ENCODE results near the gene FILIP1. TPM values are rescaled to one million over a fixed set of nuclear protein-coding genes. Genes with fewer than 3 reads are reported as not detected.
A peak's percentile ranks its signal among the peaks of the same experiment; 100 is the strongest.

Gene FILIP1
- total RNA-seq, 4 donors from 2014 or later: 41.7 to 53.3 (median 48.4) TPM

GRCh38 chr6:75299801-75300530 lies 193.6 kb downstream of the FILIP1 start:
- H3K4me3 ChIP-seq: no peak overlapping the region
- TF ChIP-seq POLR2A (IDR thresholded peaks at IDR 0.05; ENCODE audit: low read depth): no peak
- WGBS: 64% methylated on average over 2 of the region's 2 CpGs
- H3K9me3 ChIP-seq: no peaks in the 10 kb centered on the region
- peaks cover 13 to 23% (median 21%) of the 10 kb centered on the region in 4 donors for H3K4me1 ChIP-seq
- H3K36me3 ChIP-seq: no peaks in the 10 kb centered on the region
- H3K27ac ChIP-seq (replicated peaks in 1 of 4): peak overlapping the region; percentile 41 to 68 (median 61)
- no peak for DNase-seq (ENCODE audit: extremely low spot score)
- no peaks in the 10 kb centered on the region for H3K27me3 ChIP-seq
- intact Hi-C loops (cut with DNase I): loop anchor here (5.0 kb wide), 2 partner anchors 62 to 227 kb away; no protein-coding TSS in a partner anchor

GRCh38 chr6:75296811-75297779 lies 196.5 kb downstream of the FILIP1 start:
- no peaks in the 10 kb centered on the region for H3K36me3 ChIP-seq
- DNase-seq (ENCODE audit: extremely low spot score): no peak
- TF ChIP-seq POLR2A (IDR thresholded peaks at IDR 0.05; ENCODE audit: low read depth) (no peak), CTCF (IDR thresholded peaks at IDR 0.05) (peak; percentile 68 to 70 (median 70)), POLR2AphosphoS5 (IDR thresholded peaks at IDR 0.05) (no peak), EP300 (IDR thresholded peaks at IDR 0.05) (no peak)
- H3K27me3 ChIP-seq: no peaks in the 10 kb centered on the region
- H3K4me1 ChIP-seq: peaks cover 13 to 23% (median 17%) of the 10 kb centered on the region in 4 donors
- WGBS: 15% methylated on average over 3 of the region's 3 CpGs
- intact Hi-C loops (cut with DNase I): loop anchor here (5.0 kb wide), 1 partner anchor 230 kb away; no protein-coding TSS in a partner anchor
- H3K27ac ChIP-seq (replicated peaks in 1 of 4): no peak overlapping the region
- H3K9me3 ChIP-seq: no peaks in the 10 kb centered on the region
- H3K4me3 ChIP-seq: no peak overlapping the region

GRCh38 chr6:75292555-75292954 lies 201.0 kb downstream of the FILIP1 start:
- Histone ChIP-seq H3K36me3 (peaks cover 0 to 16% (median 0%) of the 10 kb centered on the region in 4 donors), H3K4me3 (no peak overlapping the region), H3K4me1 (peaks cover 0 to 12% (median 9%) of the 10 kb centered on the region in 4 donors), H3K27ac (replicated peaks in 1 of 4) (no peak overlapping the region), H3K27me3 (no peaks in the 10 kb centered on the region), H3K9me3 (no peaks in the 10 kb centered on the region)
- intact Hi-C loops (cut with DNase I): no loop called here
- no peak for TF ChIP-seq POLR2AphosphoS5 (IDR thresholded peaks at IDR 0.05)
- no peak for TF ChIP-seq EP300 (IDR thresholded peaks at IDR 0.05)
- no peak for TF ChIP-seq POLR2A (IDR thresholded peaks at IDR 0.05; ENCODE audit: low read depth)
- no peak for TF ChIP-seq CTCF (IDR thresholded peaks at IDR 0.05)
- DNase-seq (ENCODE audit: extremely low spot score): no peak
- WGBS: 92% methylated on average over 2 of the region's 2 CpGs

- no peaks in the 10 kb centered on the region for H3K9me3 ChIP-seq
- TF ChIP-seq EP300 (IDR thresholded peaks at IDR 0.05): no peak
- no peak for TF ChIP-seq POLR2AphosphoS5 (IDR thresholded peaks at IDR 0.05)
- TF ChIP-seq POLR2A (IDR thresholded peaks at IDR 0.05; ENCODE audit: low read depth): no peak
- TF ChIP-seq CTCF (IDR thresholded peaks at IDR 0.05): no peak
- H3K4me3 ChIP-seq: no peak overlapping the region
- H3K27me3 ChIP-seq: no peaks in the 10 kb centered on the region
- WGBS: 83% methylated on average over 1 of the region's 1 CpG
- peak overlapping the region in 1 of 4 donors; percentile 21 for H3K27ac ChIP-seq (replicated peaks in 1 of 4)
- no peak for DNase-seq (ENCODE audit: extremely low spot score)
- H3K36me3 ChIP-seq: peaks cover 0 to 16% (median 0%) of the 10 kb centered on the region in 4 donors
- peaks cover 0 to 13% (median 8%) of the 10 kb centered on the region in 4 donors for H3K4me1 ChIP-seq
- intact Hi-C loops (cut with DNase I): no loop called here
These were observed 201.9 kb downstream of the FILIP1 start for GRCh38 chr6:75291744-75292143.

GRCh38 chr6:75291331-75291730 lies 202.3 kb downstream of the FILIP1 start:
- H3K27me3 ChIP-seq: no peaks in the 10 kb centered on the region
- no peak overlapping the region for H3K4me3 ChIP-seq
- peaks cover 0 to 16% (median 0%) of the 10 kb centered on the region in 4 donors for H3K36me3 ChIP-seq
- H3K4me1 ChIP-seq: peaks cover 0 to 17% (median 10%) of the 10 kb centered on the region in 4 donors
- 76% methylated on average over 2 of the region's 2 CpGs for WGBS
- intact Hi-C loops (cut with DNase I): no loop called here
- H3K27ac ChIP-seq (replicated peaks in 1 of 4): peak overlapping the region in 3 of 4 donors; percentile 5 to 21 (median 20)
- no peak for DNase-seq (ENCODE audit: extremely low spot score)
- TF ChIP-seq CTCF (IDR thresholded peaks at IDR 0.05): no peak
- no peak for TF ChIP-seq POLR2AphosphoS5 (IDR thresholded peaks at IDR 0.05)
- no peak for TF ChIP-seq POLR2A (IDR thresholded peaks at IDR 0.05; ENCODE audit: low read depth)
- no peak for TF ChIP-seq EP300 (IDR thresholded peaks at IDR 0.05)
- no peaks in the 10 kb centered on the region for H3K9me3 ChIP-seq
